WTC11 (cell line): ENCODE results near the gene PCBD2.

ENCODE experiments used
- CTCF ChIP-seq: fragments of 200-600 bp; IDR thresholded peaks from 2 replicates; pipeline ENCODE4 v1.8.0; 2022; ENCODE audit warnings: antibody characterized with exemption
- FOXP1 ChIP-seq: sonication (generic); formaldehyde crosslinking; IDR thresholded peaks from 2 replicates; pipeline ENCODE4 v1.8.0; 2022; ENCODE audit warnings: missing genetic modification reagents, mild to moderate bottlenecking, moderate library complexity, borderline replicate concordance
- SP1 ChIP-seq: sonication (generic); formaldehyde crosslinking; conservative IDR thresholded peaks from 2 replicates; pipeline ENCODE4 v1.8.1; 2022; ENCODE audit warnings: missing genetic modification reagents
- USF2 ChIP-seq: sonication (generic); formaldehyde crosslinking; IDR thresholded peaks from 2 replicates; pipeline ENCODE4 v1.8.1; 2023; ENCODE audit warnings: mild to moderate bottlenecking, missing genetic modification reagents, moderate library complexity

GRCh38 chr5:134982230-134982629 is 77.3 kb downstream of the PCBD2 start:
- TF ChIP-seq CTCF (no peak), SP1 (no peak), USF2 (CRISPR knock-in tag) (no peak), FOXP1 (no peak)
